WTC11 (cell line): ENCODE data around the gene XPNPEP1. TPM values are rescaled to one million over a fixed set of nuclear protein-coding genes. Genes with fewer than 3 reads are reported as not detected.

ENCODE experiments used
- ATAC-seq: fragments of 200-7000 bp; cut with Tn5 transposase; 2 replicates; pipeline ENCODE4 v1.10.0; 2021; ENCODE audit warnings: mild to moderate bottlenecking, moderate library complexity
- CTCF ChIA-PET: fragments of 300-600 bp; sonication (Branson Sonifier 250); formaldehyde crosslinking; loops from one replicate; lab custom pipeline; 2021; ENCODE audit warnings: antibody characterized with exemption; lab: Charles Lee
- POLR2A ChIA-PET: fragments of 350-600 bp; sonication (Branson Sonifier 250); formaldehyde crosslinking; loops from one replicate; lab custom pipeline; 2021; ENCODE audit warnings: antibody characterized with exemption; lab: Charles Lee
- DNase-seq: peaks from one replicate; pipeline ENCODE4 v3.0.0; 2021; ENCODE audit warnings: low spot score
- H3K27ac Mint-ChIP-seq: 2 replicates; pipeline ENCODE4 v1.8.0; 2021; ENCODE audit warnings: mixed read lengths
- H3K27me3 Mint-ChIP-seq: 2 replicates; pipeline ENCODE4 v1.8.0; 2021; ENCODE audit warnings: low read depth, mild to moderate bottlenecking, moderate library complexity, mixed read lengths
- H3K36me3 Mint-ChIP-seq: 2 replicates; pipeline ENCODE4 v1.8.0; 2021; ENCODE audit warnings: mixed read lengths
- H3K4me1 Mint-ChIP-seq: 2 replicates; pipeline ENCODE4 v1.8.0; 2022; ENCODE audit warnings: mixed read lengths
- H3K4me3 Mint-ChIP-seq: 2 replicates; pipeline ENCODE4 v1.8.0; 2021; ENCODE audit warnings: mild to moderate bottlenecking, moderate library complexity, mixed read lengths
- H3K9me3 Mint-ChIP-seq: 2 replicates; pipeline ENCODE4 v1.8.0; 2021; ENCODE audit warnings: mixed read lengths
- ATF1 ChIP-seq: sonication (generic); formaldehyde crosslinking; IDR thresholded peaks from 2 replicates; pipeline ENCODE4 v1.8.1; 2023; ENCODE audit warnings: mild to moderate bottlenecking, moderate library complexity, missing genetic modification reagents
- ELF4 ChIP-seq: sonication (generic); formaldehyde crosslinking; IDR thresholded peaks from 2 replicates; pipeline ENCODE4 v1.8.1; 2022; ENCODE audit warnings: low read depth, mild to moderate bottlenecking, moderate library complexity, missing genetic modification reagents
- FOXK1 ChIP-seq: sonication (generic); formaldehyde crosslinking; IDR thresholded peaks from 2 replicates; pipeline ENCODE4 v1.8.0; 2022; ENCODE audit warnings: mild to moderate bottlenecking, moderate library complexity, missing genetic modification reagents
- GABPB1 ChIP-seq: sonication (generic); formaldehyde crosslinking; IDR thresholded peaks from 2 replicates; pipeline ENCODE4 v1.8.1; 2023; ENCODE audit warnings: mild to moderate bottlenecking, missing genetic modification reagents
- IRF2 ChIP-seq: sonication (generic); formaldehyde crosslinking; IDR thresholded peaks from 2 replicates; pipeline ENCODE4 v1.8.0; 2022; ENCODE audit warnings: low read depth, missing genetic modification reagents, borderline replicate concordance
- MXD4 ChIP-seq: fragments of 250-450 bp; sonication (Bioruptor Pico); IDR thresholded peaks from 2 replicates; pipeline ENCODE4 v1.8.0; 2021; ENCODE audit warnings: mild to moderate bottlenecking, moderate library complexity, borderline replicate concordance
- SMAD4 ChIP-seq: sonication (generic); formaldehyde crosslinking; IDR thresholded peaks from 2 replicates; pipeline ENCODE4 v1.8.0; 2022; ENCODE audit warnings: mild to moderate bottlenecking, missing genetic modification reagents
- ZNF121 ChIP-seq: sonication (generic); formaldehyde crosslinking; IDR thresholded peaks from 2 replicates; pipeline ENCODE4 v1.8.0; 2023; ENCODE audit warnings: missing genetic modification reagents
- ZNF138 ChIP-seq: sonication (generic); formaldehyde crosslinking; conservative IDR thresholded peaks from 2 replicates; pipeline ENCODE4 v1.8.1; 2022; ENCODE audit warnings: mild to moderate bottlenecking, moderate library complexity, missing genetic modification reagents
- ZNF219 ChIP-seq: sonication (generic); formaldehyde crosslinking; IDR thresholded peaks from 2 replicates; pipeline ENCODE4 v1.8.0; 2023; ENCODE audit warnings: missing genetic modification reagents, mild to moderate bottlenecking, borderline replicate concordance
- ZNF317 ChIP-seq: sonication (generic); formaldehyde crosslinking; IDR thresholded peaks from 2 replicates; pipeline ENCODE4 v1.8.1; 2023; ENCODE audit warnings: low read depth, mild to moderate bottlenecking, moderate library complexity, missing genetic modification reagents, borderline replicate concordance
- total RNA-seq: library from RNA; stranded (reverse); gene quantifications from 3 replicates; pipeline ENCODE4 v1.2.3, GENCODE V29; 2021
- TF ChIP-seq, protein P1 (sequence below): fragments of 250-450 bp; sonication (Bioruptor Pico); IDR thresholded peaks from 2 replicates; pipeline ENCODE4 v1.9.0; 2021; ENCODE audit warnings: moderate library complexity, mild to moderate bottlenecking, inconsistent platforms, borderline replicate concordance
- TF ChIP-seq, protein P2 (sequence below): fragments of 250-450 bp; sonication (Bioruptor Pico); IDR thresholded peaks from 2 replicates; pipeline ENCODE4 v1.9.0; 2021; ENCODE audit warnings: mild to moderate bottlenecking
- TF ChIP-seq, protein P3 (sequence below): sonication (generic); formaldehyde crosslinking; IDR thresholded peaks from 2 replicates; pipeline ENCODE4 v1.8.1; 2023; ENCODE audit warnings: mild to moderate bottlenecking, missing genetic modification reagents, moderate library complexity
- TF ChIP-seq, protein P4 (sequence below): sonication (generic); formaldehyde crosslinking; IDR thresholded peaks from 2 replicates; pipeline ENCODE4 v1.8.0; 2023; ENCODE audit warnings: missing genetic modification reagents
- TF ChIP-seq, protein P5 (sequence below): fragments of 200-600 bp; IDR thresholded peaks from 2 replicates; pipeline ENCODE4 v1.8.0; 2022; ENCODE audit warnings: antibody characterized with exemption
- TF ChIP-seq, protein P6 (sequence below): sonication (generic); formaldehyde crosslinking; IDR thresholded peaks from 2 replicates; pipeline ENCODE4 v1.8.1; 2022; ENCODE audit warnings: low read depth, mild to moderate bottlenecking, moderate library complexity, missing genetic modification reagents, borderline replicate concordance
- TF ChIP-seq, protein P7 (sequence below): sonication (generic); formaldehyde crosslinking; IDR thresholded peaks from 2 replicates; pipeline ENCODE4 v1.8.0; 2023; ENCODE audit warnings: missing genetic modification reagents, mild to moderate bottlenecking, borderline replicate concordance
- TF ChIP-seq, protein P8 (sequence below): fragments of 250-450 bp; sonication (Bioruptor Pico); IDR thresholded peaks from 2 replicates; pipeline ENCODE4 v2.1.2; 2022; ENCODE audit warnings: mild to moderate bottlenecking, moderate library complexity
- TF ChIP-seq, protein P9 (sequence below): sonication (generic); formaldehyde crosslinking; IDR thresholded peaks from 2 replicates; pipeline ENCODE4 v1.8.1; 2023; ENCODE audit warnings: mild to moderate bottlenecking, moderate library complexity, missing genetic modification reagents

XPNPEP1 gene
- total RNA-seq, 1 experiment from 2014 or later, result 59.3 TPM

DNA sequence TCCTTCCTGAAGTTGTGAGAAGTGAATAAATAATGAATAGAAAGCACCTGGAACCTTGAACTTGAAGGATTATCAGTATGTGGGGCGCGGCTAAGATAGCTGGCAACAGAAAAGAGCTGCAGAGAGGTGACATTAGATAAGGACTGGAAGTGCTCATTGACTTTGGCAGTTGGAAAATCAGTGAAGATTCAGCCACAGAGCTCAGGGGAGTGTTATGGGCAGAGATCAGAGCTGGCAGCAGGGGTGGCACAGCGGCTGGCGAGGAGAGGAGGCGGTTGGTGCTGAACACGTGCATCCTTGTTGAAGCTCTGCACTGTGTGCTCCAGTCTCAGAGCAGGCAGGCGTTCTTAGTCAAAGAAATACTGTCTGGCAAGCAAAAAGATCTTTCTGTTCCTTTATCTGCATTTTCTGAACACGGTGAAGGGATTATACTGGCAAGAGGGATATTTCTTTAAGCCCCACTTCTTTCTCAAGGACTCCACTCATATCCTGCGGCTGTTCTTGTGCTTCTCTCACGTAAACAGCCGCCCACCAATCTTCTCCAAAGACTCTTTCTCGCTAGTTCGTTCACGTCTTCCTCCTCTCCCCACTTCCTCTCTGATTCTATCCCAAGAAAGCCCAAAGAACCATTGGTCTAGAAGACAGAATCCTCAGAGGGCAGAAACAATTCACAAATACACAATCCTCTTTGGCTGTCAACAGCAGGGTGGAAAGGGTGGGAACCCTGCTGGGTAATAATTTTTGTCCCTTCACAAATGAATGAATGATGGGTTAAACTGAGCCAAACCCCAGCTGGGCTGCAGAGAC is 45.8 kb upstream of the XPNPEP1 start (continued):
- TF ChIP-seq, protein P1, sequence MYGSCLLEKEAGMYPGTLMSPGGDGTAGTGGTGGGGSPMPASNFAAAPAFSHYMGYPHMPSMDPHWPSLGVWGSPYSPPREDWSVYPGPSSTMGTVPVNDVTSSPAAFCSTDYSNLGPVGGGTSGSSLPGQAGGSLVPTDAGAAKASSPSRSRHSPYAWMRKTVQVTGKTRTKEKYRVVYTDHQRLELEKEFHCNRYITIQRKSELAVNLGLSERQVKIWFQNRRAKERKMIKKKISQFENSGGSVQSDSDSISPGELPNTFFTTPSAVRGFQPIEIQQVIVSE, result no peak
- TF ChIP-seq, protein P2, sequence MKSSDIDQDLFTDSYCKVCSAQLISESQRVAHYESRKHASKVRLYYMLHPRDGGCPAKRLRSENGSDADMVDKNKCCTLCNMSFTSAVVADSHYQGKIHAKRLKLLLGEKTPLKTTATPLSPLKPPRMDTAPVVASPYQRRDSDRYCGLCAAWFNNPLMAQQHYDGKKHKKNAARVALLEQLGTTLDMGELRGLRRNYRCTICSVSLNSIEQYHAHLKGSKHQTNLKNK (CRISPR knock-in tag), result no peak
- TF ChIP-seq ZNF121 (CRISPR knock-in tag) (no peak), FOXK1 (CRISPR knock-in tag) (no peak), ZNF138 (CRISPR knock-in tag) (no peak), ATF1 (CRISPR knock-in tag) (no peak)
- TF ChIP-seq, all 79 proteins: peak for 0

DNA sequence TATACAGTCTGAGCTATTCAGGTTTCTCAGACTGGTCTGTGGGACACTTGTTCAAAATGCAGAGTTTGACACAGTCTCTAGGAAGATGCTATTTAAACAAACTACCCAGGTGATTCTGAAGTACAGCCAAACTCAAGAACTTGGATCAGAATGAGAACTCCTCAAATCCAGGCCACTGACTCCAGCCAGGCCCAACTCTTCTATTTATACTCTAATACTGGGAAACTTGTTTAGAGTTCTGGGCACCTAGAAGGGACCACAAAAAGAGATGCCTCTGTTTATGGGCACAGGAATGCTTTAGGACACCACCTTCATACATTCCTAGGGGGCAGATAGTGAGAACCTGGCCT is 44.4 kb upstream of the XPNPEP1 start:
- Mint-ChIP-seq H3K27ac (no peak overlapping the region), H3K4me1 (peaks cover 32% of the 10 kb centered on the region), H3K27me3 (no peaks in the 10 kb centered on the region), H3K36me3 (no peaks in the 10 kb centered on the region), H3K9me3 (no peaks in the 10 kb centered on the region), H3K4me3 (no peak overlapping the region)
- ATAC-seq (no peak; the same call in 1 of the 2 replicates), DNase-seq (no peak)
- ChIA-PET POLR2A (no interaction called here), CTCF (interaction anchor here (1.8 to 3.0 kb wide), 2 partner anchors 11 to 83 kb away, joined by 8 to 17 read pairs; no protein-coding TSS in a partner anchor)
- TF ChIP-seq, protein P3, sequence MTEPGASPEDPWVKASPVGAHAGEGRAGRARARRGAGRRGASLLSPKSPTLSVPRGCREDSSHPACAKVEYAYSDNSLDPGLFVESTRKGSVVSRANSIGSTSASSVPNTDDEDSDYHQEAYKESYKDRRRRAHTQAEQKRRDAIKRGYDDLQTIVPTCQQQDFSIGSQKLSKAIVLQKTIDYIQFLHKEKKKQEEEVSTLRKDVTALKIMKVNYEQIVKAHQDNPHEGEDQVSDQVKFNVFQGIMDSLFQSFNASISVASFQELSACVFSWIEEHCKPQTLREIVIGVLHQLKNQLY, result no peak
- TF ChIP-seq, protein P4, sequence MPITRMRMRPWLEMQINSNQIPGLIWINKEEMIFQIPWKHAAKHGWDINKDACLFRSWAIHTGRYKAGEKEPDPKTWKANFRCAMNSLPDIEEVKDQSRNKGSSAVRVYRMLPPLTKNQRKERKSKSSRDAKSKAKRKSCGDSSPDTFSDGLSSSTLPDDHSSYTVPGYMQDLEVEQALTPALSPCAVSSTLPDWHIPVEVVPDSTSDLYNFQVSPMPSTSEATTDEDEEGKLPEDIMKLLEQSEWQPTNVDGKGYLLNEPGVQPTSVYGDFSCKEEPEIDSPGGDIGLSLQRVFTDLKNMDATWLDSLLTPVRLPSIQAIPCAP, result no peak
- no peak for TF ChIP-seq IRF2 (CRISPR knock-in tag)
- TF ChIP-seq, protein P5, sequence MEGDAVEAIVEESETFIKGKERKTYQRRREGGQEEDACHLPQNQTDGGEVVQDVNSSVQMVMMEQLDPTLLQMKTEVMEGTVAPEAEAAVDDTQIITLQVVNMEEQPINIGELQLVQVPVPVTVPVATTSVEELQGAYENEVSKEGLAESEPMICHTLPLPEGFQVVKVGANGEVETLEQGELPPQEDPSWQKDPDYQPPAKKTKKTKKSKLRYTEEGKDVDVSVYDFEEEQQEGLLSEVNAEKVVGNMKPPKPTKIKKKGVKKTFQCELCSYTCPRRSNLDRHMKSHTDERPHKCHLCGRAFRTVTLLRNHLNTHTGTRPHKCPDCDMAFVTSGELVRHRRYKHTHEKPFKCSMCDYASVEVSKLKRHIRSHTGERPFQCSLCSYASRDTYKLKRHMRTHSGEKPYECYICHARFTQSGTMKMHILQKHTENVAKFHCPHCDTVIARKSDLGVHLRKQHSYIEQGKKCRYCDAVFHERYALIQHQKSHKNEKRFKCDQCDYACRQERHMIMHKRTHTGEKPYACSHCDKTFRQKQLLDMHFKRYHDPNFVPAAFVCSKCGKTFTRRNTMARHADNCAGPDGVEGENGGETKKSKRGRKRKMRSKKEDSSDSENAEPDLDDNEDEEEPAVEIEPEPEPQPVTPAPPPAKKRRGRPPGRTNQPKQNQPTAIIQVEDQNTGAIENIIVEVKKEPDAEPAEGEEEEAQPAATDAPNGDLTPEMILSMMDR, result no peak
- no peak for TF ChIP-seq SMAD4
- TF ChIP-seq ZNF317 (CRISPR knock-in tag), result no peak
- TF ChIP-seq, protein P6, sequence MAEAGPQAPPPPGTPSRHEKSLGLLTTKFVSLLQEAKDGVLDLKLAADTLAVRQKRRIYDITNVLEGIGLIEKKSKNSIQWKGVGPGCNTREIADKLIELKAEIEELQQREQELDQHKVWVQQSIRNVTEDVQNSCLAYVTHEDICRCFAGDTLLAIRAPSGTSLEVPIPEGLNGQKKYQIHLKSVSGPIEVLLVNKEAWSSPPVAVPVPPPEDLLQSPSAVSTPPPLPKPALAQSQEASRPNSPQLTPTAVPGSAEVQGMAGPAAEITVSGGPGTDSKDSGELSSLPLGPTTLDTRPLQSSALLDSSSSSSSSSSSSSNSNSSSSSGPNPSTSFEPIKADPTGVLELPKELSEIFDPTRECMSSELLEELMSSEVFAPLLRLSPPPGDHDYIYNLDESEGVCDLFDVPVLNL, result no peak
- no peak for TF ChIP-seq ELF4
- TF ChIP-seq, protein P7, sequence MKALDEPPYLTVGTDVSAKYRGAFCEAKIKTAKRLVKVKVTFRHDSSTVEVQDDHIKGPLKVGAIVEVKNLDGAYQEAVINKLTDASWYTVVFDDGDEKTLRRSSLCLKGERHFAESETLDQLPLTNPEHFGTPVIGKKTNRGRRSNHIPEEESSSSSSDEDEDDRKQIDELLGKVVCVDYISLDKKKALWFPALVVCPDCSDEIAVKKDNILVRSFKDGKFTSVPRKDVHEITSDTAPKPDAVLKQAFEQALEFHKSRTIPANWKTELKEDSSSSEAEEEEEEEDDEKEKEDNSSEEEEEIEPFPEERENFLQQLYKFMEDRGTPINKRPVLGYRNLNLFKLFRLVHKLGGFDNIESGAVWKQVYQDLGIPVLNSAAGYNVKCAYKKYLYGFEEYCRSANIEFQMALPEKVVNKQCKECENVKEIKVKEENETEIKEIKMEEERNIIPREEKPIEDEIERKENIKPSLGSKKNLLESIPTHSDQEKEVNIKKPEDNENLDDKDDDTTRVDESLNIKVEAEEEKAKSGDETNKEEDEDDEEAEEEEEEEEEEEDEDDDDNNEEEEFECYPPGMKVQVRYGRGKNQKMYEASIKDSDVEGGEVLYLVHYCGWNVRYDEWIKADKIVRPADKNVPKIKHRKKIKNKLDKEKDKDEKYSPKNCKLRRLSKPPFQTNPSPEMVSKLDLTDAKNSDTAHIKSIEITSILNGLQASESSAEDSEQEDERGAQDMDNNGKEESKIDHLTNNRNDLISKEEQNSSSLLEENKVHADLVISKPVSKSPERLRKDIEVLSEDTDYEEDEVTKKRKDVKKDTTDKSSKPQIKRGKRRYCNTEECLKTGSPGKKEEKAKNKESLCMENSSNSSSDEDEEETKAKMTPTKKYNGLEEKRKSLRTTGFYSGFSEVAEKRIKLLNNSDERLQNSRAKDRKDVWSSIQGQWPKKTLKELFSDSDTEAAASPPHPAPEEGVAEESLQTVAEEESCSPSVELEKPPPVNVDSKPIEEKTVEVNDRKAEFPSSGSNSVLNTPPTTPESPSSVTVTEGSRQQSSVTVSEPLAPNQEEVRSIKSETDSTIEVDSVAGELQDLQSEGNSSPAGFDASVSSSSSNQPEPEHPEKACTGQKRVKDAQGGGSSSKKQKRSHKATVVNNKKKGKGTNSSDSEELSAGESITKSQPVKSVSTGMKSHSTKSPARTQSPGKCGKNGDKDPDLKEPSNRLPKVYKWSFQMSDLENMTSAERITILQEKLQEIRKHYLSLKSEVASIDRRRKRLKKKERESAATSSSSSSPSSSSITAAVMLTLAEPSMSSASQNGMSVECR, result no peak
- TF ChIP-seq GABPB1 (CRISPR knock-in tag), result no peak
- no peak for TF ChIP-seq ZNF219 (CRISPR knock-in tag)
- TF ChIP-seq, protein P8, sequence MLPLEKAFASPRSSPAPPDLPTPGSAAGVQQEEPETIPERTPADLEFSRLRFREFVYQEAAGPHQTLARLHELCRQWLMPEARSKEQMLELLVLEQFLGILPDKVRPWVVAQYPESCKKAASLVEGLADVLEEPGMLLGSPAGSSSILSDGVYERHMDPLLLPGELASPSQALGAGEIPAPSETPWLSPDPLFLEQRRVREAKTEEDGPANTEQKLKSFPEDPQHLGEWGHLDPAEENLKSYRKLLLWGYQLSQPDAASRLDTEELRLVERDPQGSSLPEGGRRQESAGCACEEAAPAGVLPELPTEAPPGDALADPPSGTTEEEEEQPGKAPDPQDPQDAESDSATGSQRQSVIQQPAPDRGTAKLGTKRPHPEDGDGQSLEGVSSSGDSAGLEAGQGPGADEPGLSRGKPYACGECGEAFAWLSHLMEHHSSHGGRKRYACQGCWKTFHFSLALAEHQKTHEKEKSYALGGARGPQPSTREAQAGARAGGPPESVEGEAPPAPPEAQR, result no peak
- TF ChIP-seq, protein P9, sequence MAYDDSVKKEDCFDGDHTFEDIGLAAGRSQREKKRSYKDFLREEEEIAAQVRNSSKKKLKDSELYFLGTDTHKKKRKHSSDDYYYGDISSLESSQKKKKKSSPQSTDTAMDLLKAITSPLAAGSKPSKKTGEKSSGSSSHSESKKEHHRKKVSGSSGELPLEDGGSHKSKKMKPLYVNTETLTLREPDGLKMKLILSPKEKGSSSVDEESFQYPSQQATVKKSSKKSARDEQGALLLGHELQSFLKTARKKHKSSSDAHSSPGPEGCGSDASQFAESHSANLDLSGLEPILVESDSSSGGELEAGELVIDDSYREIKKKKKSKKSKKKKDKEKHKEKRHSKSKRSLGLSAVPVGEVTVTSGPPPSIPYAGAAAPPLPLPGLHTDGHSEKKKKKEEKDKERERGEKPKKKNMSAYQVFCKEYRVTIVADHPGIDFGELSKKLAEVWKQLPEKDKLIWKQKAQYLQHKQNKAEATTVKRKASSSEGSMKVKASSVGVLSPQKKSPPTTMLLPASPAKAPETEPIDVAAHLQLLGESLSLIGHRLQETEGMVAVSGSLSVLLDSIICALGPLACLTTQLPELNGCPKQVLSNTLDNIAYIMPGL, result no peak
- no peak for TF ChIP-seq MXD4
